SHP77 (cell line): ENCODE data around the gene CMC4.

Source experiments
- DNase-seq, 2 experiments: peaks; one replicate each; lab custom pipeline; 2025; lab: John Stamatoyannopoulos, UW

CMC4 gene

DNA sequence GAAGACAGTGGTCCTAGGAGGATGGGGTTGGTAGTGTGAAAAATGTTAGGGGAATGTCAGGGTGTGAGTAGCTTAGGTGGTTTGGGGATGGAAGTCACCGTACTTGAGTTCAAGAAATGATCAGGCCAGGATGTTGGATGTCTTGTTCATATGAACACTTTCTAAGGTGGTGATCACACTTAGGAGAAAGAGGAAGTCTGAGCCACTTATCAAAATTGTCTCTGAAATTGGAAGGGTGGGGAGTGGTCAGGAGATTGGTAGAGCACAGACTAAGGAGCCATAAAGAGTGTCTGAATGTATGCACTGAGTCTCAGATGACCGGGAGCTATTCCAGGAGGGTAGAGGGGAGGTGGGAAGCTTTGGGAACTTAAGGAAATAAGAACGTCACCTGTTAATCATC, 17.3 kb downstream of the CMC4 start:
- DNase-seq = no peak

GRCh38 chrX:155052738-155053498, 18.0 kb downstream of the CMC4 start:
- no peak for DNase-seq

DNA sequence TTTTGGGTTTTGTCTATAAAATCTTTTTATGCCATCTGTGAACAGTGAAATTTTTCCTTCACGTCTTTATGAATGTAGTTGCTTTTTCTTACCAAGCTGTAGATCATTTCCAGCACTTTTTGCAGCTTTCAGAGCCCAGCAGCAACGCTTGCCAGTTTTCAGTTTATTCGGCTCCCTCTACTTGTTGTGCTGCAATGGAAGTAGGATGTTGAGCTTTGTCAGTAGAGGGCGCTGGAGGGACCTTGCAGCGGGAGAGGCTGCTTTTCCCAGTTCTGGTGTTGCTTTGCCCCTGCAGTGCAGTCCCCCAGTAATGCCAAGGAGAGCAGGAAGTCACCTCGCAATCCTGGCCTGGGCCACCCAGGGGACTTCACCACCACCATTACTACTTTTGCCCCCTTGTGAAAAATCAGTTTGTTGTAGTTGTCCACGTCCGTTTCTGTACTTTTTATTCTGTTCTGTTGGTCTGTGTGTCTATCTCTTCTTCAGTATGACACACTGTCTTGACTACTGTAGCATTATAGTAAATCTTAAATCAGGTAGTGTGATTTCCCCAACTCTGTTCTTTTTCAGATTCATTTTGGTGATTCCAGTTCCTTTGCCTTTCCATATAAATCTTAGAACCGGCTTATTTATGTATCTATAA, 21.8 kb downstream of the CMC4 start:
- peak; percentile 7 to 16 for DNase-seq

GRCh38 chrX:155046811-155047528, 24.0 kb downstream of the CMC4 start:
- DNase-seq = no peak

GRCh38 chrX:155046129-155046810, 24.7 kb downstream of the CMC4 start:
- no peak for DNase-seq

DNA sequence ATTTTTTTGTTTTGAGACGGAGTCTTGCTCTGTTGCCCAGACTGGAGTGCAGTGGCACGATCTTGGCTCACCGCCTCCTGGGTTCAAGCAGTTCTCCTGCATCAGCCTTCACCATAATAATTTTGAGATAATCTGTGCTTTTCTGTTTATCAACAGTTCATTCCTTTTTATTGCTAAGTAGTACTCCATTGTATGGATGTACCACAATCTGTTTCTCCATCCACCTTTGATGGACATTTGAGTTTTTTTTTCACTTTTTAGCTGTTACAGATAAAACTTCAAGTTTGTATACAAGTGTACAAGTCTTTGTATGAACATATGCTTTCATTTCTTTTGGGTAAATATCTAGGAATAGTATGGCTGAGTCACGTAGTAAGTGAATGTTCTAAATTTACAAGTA, 35.2 kb downstream of the CMC4 start:
- no peak for DNase-seq

GRCh38 chrX:155031657-155032056, 39.3 kb downstream of the CMC4 start:
- DNase-seq = no peak

DNA sequence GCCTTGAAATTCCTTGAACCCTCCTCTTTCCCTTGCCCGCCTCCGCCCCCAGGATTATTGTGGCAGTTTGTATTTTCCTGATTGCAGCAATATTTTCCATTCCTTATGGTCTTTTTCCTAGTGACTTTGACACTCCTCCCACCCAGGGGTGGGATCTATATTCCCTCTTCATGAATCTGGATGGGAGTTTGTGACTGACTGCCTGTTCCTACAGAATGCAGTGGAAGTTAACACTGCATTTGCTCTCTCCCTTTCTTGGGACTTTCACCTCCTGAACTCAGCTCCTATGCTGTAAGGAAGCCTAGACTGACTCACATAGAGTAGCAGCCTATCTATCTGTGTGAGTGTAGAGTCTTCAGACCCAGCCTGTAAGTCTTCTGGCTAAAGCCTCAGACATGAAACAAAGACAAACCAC, 42.1 kb downstream of the CMC4 start:
- no peak for DNase-seq

- DNase-seq = no peak
Measured at GRCh38 chrX:155028129-155028528, 42.8 kb downstream of the CMC4 start.

GRCh38 chrX:155027509-155028066, 43.3 kb downstream of the CMC4 start:
- DNase-seq = peak in 1 of 2 experiments; percentile 1

- DNase-seq = peak; percentile 79 to 82
Measured at GRCh38 chrX:155026727-155027508, 44.0 kb downstream of the CMC4 start, which contains the start of gene FUNDC2. Gene FUNDC2, plus strand, starts transcription at chrX:155026844. Its CDS starts 95 bp downstream, at chrX:155026939.

DNA sequence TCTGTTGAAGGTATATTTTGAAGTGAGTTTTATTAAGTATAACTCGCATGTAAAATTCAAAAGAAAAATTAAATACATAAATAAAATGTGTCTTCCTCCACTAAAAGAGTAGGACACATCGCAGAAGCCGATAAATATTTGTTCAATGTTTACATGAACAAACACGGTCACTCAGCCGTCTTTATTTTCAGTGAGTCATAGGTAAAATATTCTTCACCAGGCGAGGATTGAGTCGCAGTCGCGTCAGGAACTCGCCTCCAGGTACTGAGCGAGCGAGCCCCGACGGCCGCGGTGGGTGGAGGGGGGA, 44.6 kb downstream of the CMC4 start:
- no peak for DNase-seq

GRCh38 chrX:155023907-155024833, 46.8 kb downstream of the CMC4 start:
- DNase-seq = no peak

DNA sequence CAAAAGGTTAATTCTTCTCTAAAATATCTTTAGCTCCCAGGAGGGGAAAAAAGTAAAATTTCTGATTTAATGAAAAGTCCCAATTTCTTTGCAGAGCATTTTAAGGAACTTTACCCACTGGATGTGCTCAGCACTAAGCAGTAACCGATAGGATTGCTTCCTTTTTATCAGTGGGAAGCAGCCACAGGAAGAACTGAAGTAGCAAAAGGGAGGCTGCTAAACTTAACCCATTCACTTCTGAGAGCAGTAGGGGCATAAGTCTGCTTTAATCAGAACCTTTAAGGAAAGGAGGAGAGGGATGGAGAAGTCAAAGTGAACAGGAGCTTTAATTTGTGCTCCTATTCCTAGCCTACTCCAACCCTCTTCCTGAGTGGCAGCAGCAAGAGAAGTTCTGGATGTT, 48.4 kb downstream of the CMC4 start, which contains the start of gene F8:
TSS of gene F8 (minus strand) at position 139 of the 400 bp plus-strand sequence. CDS start 171 bp downstream, outside the sequence.
- no peak for DNase-seq

DNA sequence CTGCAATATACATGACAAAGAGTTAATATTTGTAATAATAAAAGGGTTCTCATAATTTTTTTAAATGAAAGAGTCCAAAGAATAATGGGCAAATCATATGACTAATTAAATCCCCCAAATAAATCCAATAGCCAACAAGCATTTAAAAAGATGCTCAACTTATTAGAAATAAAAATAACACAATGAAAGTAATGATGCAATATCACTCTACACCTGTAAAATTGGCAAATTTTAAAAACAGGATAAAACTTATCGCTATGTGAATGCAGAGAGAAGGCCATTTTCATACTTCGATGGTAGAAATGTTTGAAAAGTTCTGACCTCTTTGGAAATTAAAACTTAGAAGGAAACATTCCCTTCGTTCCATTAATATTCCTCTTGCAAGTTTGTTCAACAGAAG, 50.3 kb downstream of the CMC4 start:
- DNase-seq = no peak
